Thoracic aorta (tissue), 2 donors: ENCODE measurements around the gene GALNT13. TPM values are rescaled to one million over a fixed set of nuclear protein-coding genes. Genes with fewer than 3 reads are reported as not detected.

ENCODE experiments used
- ATAC-seq: fragments of 150-250 bp; one replicate; pipeline ENCODE4 v1.8.0; 2017; ENCODE audit warnings: low read depth; ENCODE audit not compliant: insufficient number of reproducible peaks, low FRiP score
- DNase-seq: peaks from one replicate; pipeline ENCODE4 v3.0.0-alpha.2; 2020; ENCODE audit warnings: low spot score
- H3K27ac ChIP-seq, 2 donors: fragments of 200-600 bp; sonication (generic); 1 replicate in 1 of 2; 2 replicates in 1 of 2; pipeline ENCODE4 v1.5.1; 2016; ENCODE audit warnings: mild to moderate bottlenecking in 2 of 2, moderate library complexity in 2 of 2
- H3K27me3 ChIP-seq: fragments of 200-600 bp; sonication (generic); replicated peaks from 2 replicates; pipeline ENCODE4 v1.6.0; 2016; ENCODE audit warnings: mild to moderate bottlenecking; ENCODE audit not compliant: insufficient read depth
- H3K36me3 ChIP-seq: fragments of 200-600 bp; sonication (generic); one replicate; pipeline ENCODE4 v1.5.1; 2016
- H3K4me1 ChIP-seq, 2 donors: fragments of 200-600 bp; sonication (generic); 1 replicate in 1 of 2; 2 replicates in 1 of 2; pipeline versions ENCODE4 v1.5.1 to v1.6.0; 2016; ENCODE audit warnings: low read depth in 2 of 2, mild to moderate bottlenecking in 1 of 2; ENCODE audit not compliant: control insufficient read depth in 1 of 2
- H3K4me3 ChIP-seq: fragments of 200-600 bp; sonication (generic); 2 replicates; pipeline ENCODE4 v1.5.1; 2016; ENCODE audit warnings: mild to moderate bottlenecking
- H3K9me3 ChIP-seq: fragments of 200-600 bp; sonication (generic); 2 replicates; pipeline ENCODE4 v1.5.1; 2016
- CTCF ChIP-seq: fragments of 200-600 bp; sonication (generic); IDR thresholded peaks from one replicate; pipeline ENCODE4 v1.5.1; 2019; ENCODE audit warnings: antibody characterized with exemption
- total RNA-seq, 2 donors: library from RNA; depleted of rRNA; stranded (reverse); fragments of >200 nt; gene quantifications; one replicate each; pipeline versions ENCODE4 v1.1.0 to v1.2.3, GENCODE V29; 2016

The GALNT13 gene
- total RNA-seq, 2 donors from 2014 or later = 2.5 to 30.1 TPM

- no peaks in the 10 kb centered on the region for H3K4me1 ChIP-seq
- no peaks in the 10 kb centered on the region for H3K27me3 ChIP-seq
- H3K36me3 ChIP-seq = no peaks in the 10 kb centered on the region
- no peak overlapping the region for H3K27ac ChIP-seq
- no peaks in the 10 kb centered on the region for H3K9me3 ChIP-seq
- no peak for TF ChIP-seq CTCF
- no peak overlapping the region for H3K4me3 ChIP-seq
- DNase-seq (no peak), ATAC-seq (no peak)
Measured at GRCh38 chr2:154370873-154371272, 499.2 kb downstream of the GALNT13 start.

GRCh38 chr2:154374416-154374815 lies 502.7 kb downstream of the GALNT13 start:
- ATAC-seq (no peak), DNase-seq (no peak)
- H3K27me3 ChIP-seq = no peaks in the 10 kb centered on the region
- TF ChIP-seq CTCF = no peak
- no peaks in the 10 kb centered on the region for H3K36me3 ChIP-seq
- H3K9me3 ChIP-seq = no peaks in the 10 kb centered on the region
- no peak overlapping the region for H3K4me3 ChIP-seq
- no peaks in the 10 kb centered on the region for H3K4me1 ChIP-seq
- no peak overlapping the region for H3K27ac ChIP-seq

GRCh38 chr2:154375579-154375931 lies 503.8 kb downstream of the GALNT13 start:
- Histone ChIP-seq H3K36me3 (no peaks in the 10 kb centered on the region), H3K27ac (no peak overlapping the region), H3K27me3 (no peaks in the 10 kb centered on the region), H3K4me1 (no peaks in the 10 kb centered on the region), H3K4me3 (peak overlapping the region; percentile 5), H3K9me3 (no peaks in the 10 kb centered on the region)
- DNase-seq (no peak), ATAC-seq (peak; percentile 20)
- peak; percentile 25 for TF ChIP-seq CTCF

GRCh38 chr2:154381931-154382794 lies 510.4 kb downstream of the GALNT13 start:
- ATAC-seq (no peak), DNase-seq (no peak)
- TF ChIP-seq CTCF = no peak
- H3K4me1 ChIP-seq = no peaks in the 10 kb centered on the region
- no peaks in the 10 kb centered on the region for H3K27me3 ChIP-seq
- no peak overlapping the region for H3K27ac ChIP-seq
- no peaks in the 10 kb centered on the region for H3K9me3 ChIP-seq
- no peak overlapping the region for H3K4me3 ChIP-seq
- H3K36me3 ChIP-seq = no peaks in the 10 kb centered on the region

- H3K36me3 ChIP-seq = no peaks in the 10 kb centered on the region
- H3K4me1 ChIP-seq = no peaks in the 10 kb centered on the region
- no peak overlapping the region for H3K4me3 ChIP-seq
- no peaks in the 10 kb centered on the region for H3K27me3 ChIP-seq
- H3K9me3 ChIP-seq = no peaks in the 10 kb centered on the region
- H3K27ac ChIP-seq = no peak overlapping the region
- no peak for TF ChIP-seq CTCF
- no peak for DNase-seq
- no peak for ATAC-seq
Measured at GRCh38 chr2:154386186-154386585, 514.5 kb downstream of the GALNT13 start.
